Measurements from ENCODE around the gene BNC2.
"Not testable (repeated sequence)": the region's sequence is repeated elsewhere in the genome, so short reads cannot be mapped to it uniquely, and the experiment has no call there.

The BNC2 gene

DNA sequence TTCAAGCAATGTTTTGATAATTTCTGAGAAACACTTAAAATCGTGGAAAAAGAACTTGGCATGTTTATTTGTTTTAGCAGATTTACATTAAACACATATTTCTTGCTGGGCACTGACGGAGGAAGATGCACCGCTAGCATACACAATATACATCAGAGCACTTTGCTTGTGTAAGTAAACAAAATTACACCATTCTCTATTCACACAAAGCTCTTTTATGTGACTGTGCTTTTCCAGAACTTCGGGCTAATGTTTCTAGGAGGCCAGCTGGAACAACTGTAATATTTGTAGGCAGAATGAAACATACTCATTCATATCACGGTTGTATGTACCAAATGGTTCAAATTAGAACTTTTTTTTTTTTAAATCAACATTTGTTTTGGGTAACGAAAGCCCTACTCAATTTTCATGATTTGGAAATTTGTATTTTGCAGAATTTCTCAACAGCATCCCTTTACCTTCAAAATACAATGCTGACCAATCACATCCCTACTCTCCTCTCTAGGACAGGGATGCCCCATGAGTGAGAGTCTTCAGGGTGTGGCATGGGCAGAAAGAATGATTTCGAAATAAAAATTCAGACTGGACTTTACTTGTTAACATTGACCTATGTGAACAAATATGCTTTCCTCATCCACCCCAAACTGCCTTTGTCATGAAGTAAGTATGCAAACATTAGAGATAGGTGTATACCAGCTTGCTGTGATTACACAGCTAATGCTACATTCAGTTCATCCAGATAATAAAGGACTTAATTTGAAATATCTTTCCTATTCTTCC, 425.1 kb downstream of the BNC2 start:
- in situ Hi-C loops (cut with HindIII; ENCODE audit: low sequenced_read_pairs), result no loop called here
- no peak overlapping the region for H3K4me3 ChIP-seq (ENCODE audit: low read depth, low read length)
- DNase-seq (ENCODE audit: low read depth), result no peak
- TF ChIP-seq, protein P1, sequence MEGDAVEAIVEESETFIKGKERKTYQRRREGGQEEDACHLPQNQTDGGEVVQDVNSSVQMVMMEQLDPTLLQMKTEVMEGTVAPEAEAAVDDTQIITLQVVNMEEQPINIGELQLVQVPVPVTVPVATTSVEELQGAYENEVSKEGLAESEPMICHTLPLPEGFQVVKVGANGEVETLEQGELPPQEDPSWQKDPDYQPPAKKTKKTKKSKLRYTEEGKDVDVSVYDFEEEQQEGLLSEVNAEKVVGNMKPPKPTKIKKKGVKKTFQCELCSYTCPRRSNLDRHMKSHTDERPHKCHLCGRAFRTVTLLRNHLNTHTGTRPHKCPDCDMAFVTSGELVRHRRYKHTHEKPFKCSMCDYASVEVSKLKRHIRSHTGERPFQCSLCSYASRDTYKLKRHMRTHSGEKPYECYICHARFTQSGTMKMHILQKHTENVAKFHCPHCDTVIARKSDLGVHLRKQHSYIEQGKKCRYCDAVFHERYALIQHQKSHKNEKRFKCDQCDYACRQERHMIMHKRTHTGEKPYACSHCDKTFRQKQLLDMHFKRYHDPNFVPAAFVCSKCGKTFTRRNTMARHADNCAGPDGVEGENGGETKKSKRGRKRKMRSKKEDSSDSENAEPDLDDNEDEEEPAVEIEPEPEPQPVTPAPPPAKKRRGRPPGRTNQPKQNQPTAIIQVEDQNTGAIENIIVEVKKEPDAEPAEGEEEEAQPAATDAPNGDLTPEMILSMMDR (IDR thresholded peaks at IDR 0.05; ENCODE audit: low read depth, low read length, missing control alignments), result no peak

- no peak overlapping the region for H3K4me3 ChIP-seq (ENCODE audit: low read depth, low read length)
- in situ Hi-C loops (cut with HindIII; ENCODE audit: low sequenced_read_pairs), result no loop called here
- DNase-seq (ENCODE audit: low read depth), result no peak
- TF ChIP-seq, protein P1 (IDR thresholded peaks at IDR 0.05; ENCODE audit: low read depth, low read length, missing control alignments), result no peak
Observed at GRCh38 chr9:16442622-16443021, 427.8 kb downstream of the BNC2 start.

DNA sequence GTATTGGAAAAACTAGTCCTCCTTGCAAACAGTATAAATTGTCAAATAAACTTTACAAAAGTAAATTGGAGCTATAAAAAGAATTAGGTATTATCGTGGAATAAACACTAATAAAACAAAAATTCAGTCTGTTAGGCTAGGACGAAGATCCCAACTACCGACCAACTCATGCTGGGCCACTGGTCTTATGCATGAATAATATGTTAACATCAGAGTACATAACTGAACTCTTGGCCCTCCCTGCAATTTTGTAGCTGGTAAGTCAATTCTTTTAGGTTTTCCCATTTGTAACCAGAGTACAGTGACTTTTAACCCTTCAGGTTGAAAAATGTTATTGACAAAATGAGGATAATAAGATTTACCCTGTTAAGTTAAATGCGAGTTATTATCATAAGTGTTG, 428.7 kb downstream of the BNC2 start:
- TF ChIP-seq, protein P1 (IDR thresholded peaks at IDR 0.05; ENCODE audit: low read depth, low read length, missing control alignments), result no peak
- in situ Hi-C loops (cut with HindIII; ENCODE audit: low sequenced_read_pairs), result no loop called here
- DNase-seq (ENCODE audit: low read depth), result no peak
- no peak overlapping the region for H3K4me3 ChIP-seq (ENCODE audit: low read depth, low read length)

- DNase-seq (ENCODE audit: low read depth); in situ Hi-C loops (cut with HindIII; ENCODE audit: low sequenced_read_pairs); H3K4me3 ChIP-seq (ENCODE audit: low read depth, low read length): not testable (repeated sequence)
Observed at GRCh38 chr9:16438831-16439230, 431.6 kb downstream of the BNC2 start.

GRCh38 chr9:16436545-16436944, 433.9 kb downstream of the BNC2 start:
- DNase-seq (ENCODE audit: low read depth), result no peak

GRCh38 chr9:16434526-16434925, 435.9 kb downstream of the BNC2 start:
- H3K4me3 ChIP-seq (ENCODE audit: low read depth, low read length), result no peak overlapping the region
- TF ChIP-seq, protein P1 (IDR thresholded peaks at IDR 0.05; ENCODE audit: low read depth, low read length, missing control alignments), result no peak
- in situ Hi-C loops (cut with HindIII; ENCODE audit: low sequenced_read_pairs), result no loop called here
- no peak for DNase-seq (ENCODE audit: low read depth)

More at GRCh38 chr9:16436545-16436944, 433.9 kb downstream of the BNC2 start:
- in situ Hi-C loops (cut with HindIII; ENCODE audit: low sequenced_read_pairs), result no loop called here
- H3K4me3 ChIP-seq (ENCODE audit: low read depth, low read length), result no peak overlapping the region
- TF ChIP-seq, protein P1 (IDR thresholded peaks at IDR 0.05; ENCODE audit: low read depth, low read length, missing control alignments), result no peak

- TF ChIP-seq, protein P1 (IDR thresholded peaks at IDR 0.05; ENCODE audit: low read depth, low read length, missing control alignments), result no peak
- in situ Hi-C loops (cut with HindIII; ENCODE audit: low sequenced_read_pairs), result no loop called here
- H3K4me3 ChIP-seq (ENCODE audit: low read depth, low read length), result no peak overlapping the region
- no peak for DNase-seq (ENCODE audit: low read depth)
Observed at GRCh38 chr9:16433494-16433893, 437.0 kb downstream of the BNC2 start.
